Left lung (tissue), 10 donors: ENCODE data around the gene DEPDC1B. TPM values are rescaled to one million over a fixed set of nuclear protein-coding genes. Genes with fewer than 3 reads are reported as not detected.

Experiments used
- ATAC-seq: fragments of 200-7000 bp; cut with Tn5 transposase; one replicate; pipeline ENCODE4 v1.9.1; 2020; ENCODE audit warnings: moderate library complexity
- DNase-seq, 4 donors: peaks; one replicate each; pipeline ENCODE4 v3.0.0-alpha.2; 2013 to 2020
- H3K27ac ChIP-seq, 2 donors: fragments of 200-600 bp; sonication (generic) in 1 of 2; one replicate each; pipeline versions ENCODE4 v1.5.0 to v1.8.0; 2020 to 2021
- H3K27me3 ChIP-seq, 2 donors: fragments of 200-600 bp; sonication (generic) in 1 of 2; one replicate each; pipeline versions ENCODE4 v1.5.0 to v1.8.0; 2020 to 2021
- H3K36me3 ChIP-seq, 2 donors: fragments of 200-600 bp; sonication (generic) in 1 of 2; one replicate each; pipeline versions ENCODE4 v1.5.0 to v1.8.0; 2020 to 2021
- H3K4me1 ChIP-seq, 2 donors: fragments of 200-600 bp; one replicate each; pipeline ENCODE4 v1.8.0; 2021
- H3K4me3 ChIP-seq, 2 donors: fragments of 200-600 bp; sonication (generic) in 1 of 2; one replicate each; pipeline versions ENCODE4 v1.5.0 to v1.8.0; 2020 to 2021; ENCODE audit warnings: mild to moderate bottlenecking in 1 of 2
- H3K9me3 ChIP-seq, 2 donors: fragments of 200-600 bp; sonication (generic) in 1 of 2; one replicate each; pipeline versions ENCODE4 v1.5.0 to v1.8.0; 2020 to 2021
- CTCF ChIP-seq, 2 donors: fragments of 200-600 bp; sonication (generic) in 1 of 2; IDR thresholded peaks; one replicate each; pipeline versions ENCODE4 v1.5.0 to v1.8.0; 2021; ENCODE audit warnings: antibody characterized with exemption in 2 of 2
- intact Hi-C, 2 donors: fragments of 100-400 bp; cut with DNase I; formaldehyde crosslinking; loops; one replicate each; pipeline versions ENCODE4 v1.11.2 to v1.14.2; 2022
- polyA plus RNA-seq, 6 donors: library from polyadenylated mRNA; unstranded; fragments of 120-200 nt; gene quantifications; one replicate each; pipeline ENCODE4 v1.2.1, GENCODE V29; 2013; ENCODE audit not compliant: insufficient read length in 6 of 6
- total RNA-seq, 2 donors: library from RNA; stranded (reverse); fragmentation: NEBNext Ultra II Directional; extraction: Animal tissue kit (Norgen Biotek cat#: 25700); gene quantifications; one replicate each; pipeline ENCODE4 v1.2.1, GENCODE V29; 2021
- donor health status: DM: no; HTN: yes; CAD: no.
- donor health status: DM: no; HTN: no; CAD: no.

The DEPDC1B gene
- total and polyA plus RNA-seq, 8 donors = 1.3 to 21.4 (median 10.5) TPM

GRCh38 chr5:60613826-60614225 is 86.1 kb downstream of the DEPDC1B start:
- no peaks in the 10 kb centered on the region for H3K4me1 ChIP-seq
- no peak for TF ChIP-seq CTCF (IDR thresholded peaks at IDR 0.05)
- intact Hi-C loops = no loop called here
- no peak for DNase-seq
- peaks cover 0 to 9% of the 10 kb centered on the region in 2 donors for H3K9me3 ChIP-seq
- H3K27me3 ChIP-seq = no peaks in the 10 kb centered on the region
- ATAC-seq = no peak
- no peak overlapping the region for H3K27ac ChIP-seq
- H3K36me3 ChIP-seq = no peaks in the 10 kb centered on the region
- no peak overlapping the region for H3K4me3 ChIP-seq

- intact Hi-C loops = no loop called here
- H3K27ac ChIP-seq = no peak overlapping the region
- no peaks in the 10 kb centered on the region for H3K27me3 ChIP-seq
- no peaks in the 10 kb centered on the region for H3K36me3 ChIP-seq
- ATAC-seq = peak; percentile 54
- no peak overlapping the region for H3K4me3 ChIP-seq
- DNase-seq = no peak
- H3K4me1 ChIP-seq = no peaks in the 10 kb centered on the region
- TF ChIP-seq CTCF (IDR thresholded peaks at IDR 0.05) = no peak
- peaks cover 0 to 8% of the 10 kb centered on the region in 2 donors for H3K9me3 ChIP-seq
These were observed 88.7 kb downstream of the DEPDC1B start for GRCh38 chr5:60611099-60611740.

GRCh38 chr5:60604771-60605170 is 95.2 kb downstream of the DEPDC1B start:
- DNase-seq = no peak
- Histone ChIP-seq H3K4me3 (no peak overlapping the region), H3K36me3 (no peaks in the 10 kb centered on the region), H3K27me3 (no peaks in the 10 kb centered on the region), H3K27ac (no peak overlapping the region), H3K4me1 (no peaks in the 10 kb centered on the region), H3K9me3 (no peaks in the 10 kb centered on the region)
- intact Hi-C loops = no loop called here
- no peak for TF ChIP-seq CTCF (IDR thresholded peaks at IDR 0.05)
- no peak for ATAC-seq

- Histone ChIP-seq H3K4me1 (peaks cover 0 to 6% of the 10 kb centered on the region in 2 donors), H3K36me3 (no peaks in the 10 kb centered on the region), H3K27me3 (no peaks in the 10 kb centered on the region), H3K4me3 (no peak overlapping the region), H3K9me3 (no peaks in the 10 kb centered on the region), H3K27ac (no peak overlapping the region)
- TF ChIP-seq CTCF (IDR thresholded peaks at IDR 0.05) = no peak
- intact Hi-C loops = no loop called here
- DNase-seq = no peak
- ATAC-seq = no peak
These were observed 101.5 kb downstream of the DEPDC1B start for GRCh38 chr5:60598424-60598823.

- Histone ChIP-seq H3K4me3 (no peak overlapping the region), H3K27ac (no peak overlapping the region), H3K27me3 (no peaks in the 10 kb centered on the region), H3K4me1 (peaks cover 0 to 6% of the 10 kb centered on the region in 2 donors), H3K36me3 (no peaks in the 10 kb centered on the region), H3K9me3 (no peaks in the 10 kb centered on the region)
- ATAC-seq = no peak
- intact Hi-C loops = no loop called here
- no peak for TF ChIP-seq CTCF (IDR thresholded peaks at IDR 0.05)
- DNase-seq = peak in 1 of 4 donors; percentile 8
These were observed 102.2 kb downstream of the DEPDC1B start for GRCh38 chr5:60597572-60598320.
